ENCODE results near the gene LRMDA.

DNA sequence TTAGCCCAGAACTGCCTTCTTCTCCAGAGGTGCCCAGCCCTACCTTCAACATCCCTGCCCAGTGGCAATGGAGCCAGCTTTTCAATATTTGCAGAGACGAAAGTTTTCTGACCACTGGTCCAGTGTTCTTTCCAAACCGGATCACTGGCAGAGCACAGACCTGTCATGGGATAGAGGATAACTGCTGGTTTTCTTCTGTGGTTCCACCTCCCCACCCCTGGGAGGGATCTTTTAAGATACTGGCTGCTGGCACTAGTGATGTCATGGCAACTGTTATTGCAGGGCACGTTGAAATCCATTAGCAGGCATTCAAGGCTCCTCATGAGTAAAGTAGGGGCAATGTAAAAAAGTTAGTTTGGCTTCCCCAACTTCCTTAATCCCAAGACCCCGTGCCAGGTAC, 387.1 kb downstream of the LRMDA start:
- TF ChIP-seq, protein P1, sequence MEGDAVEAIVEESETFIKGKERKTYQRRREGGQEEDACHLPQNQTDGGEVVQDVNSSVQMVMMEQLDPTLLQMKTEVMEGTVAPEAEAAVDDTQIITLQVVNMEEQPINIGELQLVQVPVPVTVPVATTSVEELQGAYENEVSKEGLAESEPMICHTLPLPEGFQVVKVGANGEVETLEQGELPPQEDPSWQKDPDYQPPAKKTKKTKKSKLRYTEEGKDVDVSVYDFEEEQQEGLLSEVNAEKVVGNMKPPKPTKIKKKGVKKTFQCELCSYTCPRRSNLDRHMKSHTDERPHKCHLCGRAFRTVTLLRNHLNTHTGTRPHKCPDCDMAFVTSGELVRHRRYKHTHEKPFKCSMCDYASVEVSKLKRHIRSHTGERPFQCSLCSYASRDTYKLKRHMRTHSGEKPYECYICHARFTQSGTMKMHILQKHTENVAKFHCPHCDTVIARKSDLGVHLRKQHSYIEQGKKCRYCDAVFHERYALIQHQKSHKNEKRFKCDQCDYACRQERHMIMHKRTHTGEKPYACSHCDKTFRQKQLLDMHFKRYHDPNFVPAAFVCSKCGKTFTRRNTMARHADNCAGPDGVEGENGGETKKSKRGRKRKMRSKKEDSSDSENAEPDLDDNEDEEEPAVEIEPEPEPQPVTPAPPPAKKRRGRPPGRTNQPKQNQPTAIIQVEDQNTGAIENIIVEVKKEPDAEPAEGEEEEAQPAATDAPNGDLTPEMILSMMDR (IDR thresholded peaks at IDR 0.05), result no peak
- no peak for TF ChIP-seq POLR2A (IDR thresholded peaks at IDR 0.05)
- TF ChIP-seq POLR2AphosphoS5 (IDR thresholded peaks at IDR 0.05), result no peak
